ENCODE data around the gene FBXW4.

DNA sequence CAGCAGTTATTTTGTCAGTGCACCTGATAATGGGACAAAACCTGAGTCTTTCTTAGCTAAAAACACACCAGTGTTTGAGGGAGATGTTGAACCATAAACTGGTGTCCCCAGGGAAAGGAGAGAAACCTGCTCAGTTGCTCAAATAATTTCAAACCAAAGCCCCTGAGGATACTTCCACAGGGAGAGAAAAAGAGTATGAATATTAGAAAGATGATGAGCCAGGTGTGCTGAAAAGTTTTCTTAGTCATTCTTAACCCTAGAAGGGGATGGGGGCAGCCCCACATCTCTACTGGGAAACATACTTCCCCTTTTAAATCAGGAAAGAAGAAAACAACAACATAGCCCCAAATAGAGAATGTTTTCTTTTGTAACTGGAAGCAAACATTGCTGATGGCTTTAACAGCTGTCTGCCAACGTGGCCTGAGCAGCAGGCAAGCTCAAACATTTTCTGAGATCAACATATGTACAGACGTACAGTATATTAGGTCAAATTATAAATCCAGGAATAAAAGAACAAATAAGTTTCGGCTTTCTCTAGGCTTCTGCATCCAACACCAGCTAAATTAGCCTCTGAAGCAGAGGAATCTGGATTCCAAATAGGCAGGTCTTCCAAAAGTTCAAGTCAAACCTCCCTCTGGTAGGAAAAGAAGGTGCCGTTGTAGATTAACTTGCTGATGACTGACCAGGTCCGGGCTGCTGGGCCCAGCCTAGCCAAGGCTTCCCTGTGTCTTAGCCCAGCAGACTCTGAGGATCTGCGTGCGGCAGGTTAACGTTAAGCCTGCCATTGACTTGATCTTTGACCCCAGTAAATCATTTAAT, 30.5 kb upstream of the FBXW4 start:
- TF ChIP-seq, protein P1, sequence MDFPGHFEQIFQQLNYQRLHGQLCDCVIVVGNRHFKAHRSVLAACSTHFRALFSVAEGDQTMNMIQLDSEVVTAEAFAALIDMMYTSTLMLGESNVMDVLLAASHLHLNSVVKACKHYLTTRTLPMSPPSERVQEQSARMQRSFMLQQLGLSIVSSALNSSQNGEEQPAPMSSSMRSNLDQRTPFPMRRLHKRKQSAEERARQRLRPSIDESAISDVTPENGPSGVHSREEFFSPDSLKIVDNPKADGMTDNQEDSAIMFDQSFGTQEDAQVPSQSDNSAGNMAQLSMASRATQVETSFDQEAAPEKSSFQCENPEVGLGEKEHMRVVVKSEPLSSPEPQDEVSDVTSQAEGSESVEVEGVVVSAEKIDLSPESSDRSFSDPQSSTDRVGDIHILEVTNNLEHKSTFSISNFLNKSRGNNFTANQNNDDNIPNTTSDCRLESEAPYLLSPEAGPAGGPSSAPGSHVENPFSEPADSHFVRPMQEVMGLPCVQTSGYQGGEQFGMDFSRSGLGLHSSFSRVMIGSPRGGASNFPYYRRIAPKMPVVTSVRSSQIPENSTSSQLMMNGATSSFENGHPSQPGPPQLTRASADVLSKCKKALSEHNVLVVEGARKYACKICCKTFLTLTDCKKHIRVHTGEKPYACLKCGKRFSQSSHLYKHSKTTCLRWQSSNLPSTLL (IDR thresholded peaks at IDR 0.05), result no peak
- TF ChIP-seq TBL1XR1 (IDR thresholded peaks at IDR 0.05; ENCODE audit: low read length in 2 of 2), result no peak
- TF ChIP-seq SMARCB1 (IDR thresholded peaks at IDR 0.05; ENCODE audit: insufficient read length, low read depth), result no peak
- TF ChIP-seq CEBPB (tag; IDR thresholded peaks at IDR 0.05), result no peak
- TF ChIP-seq, protein P2, sequence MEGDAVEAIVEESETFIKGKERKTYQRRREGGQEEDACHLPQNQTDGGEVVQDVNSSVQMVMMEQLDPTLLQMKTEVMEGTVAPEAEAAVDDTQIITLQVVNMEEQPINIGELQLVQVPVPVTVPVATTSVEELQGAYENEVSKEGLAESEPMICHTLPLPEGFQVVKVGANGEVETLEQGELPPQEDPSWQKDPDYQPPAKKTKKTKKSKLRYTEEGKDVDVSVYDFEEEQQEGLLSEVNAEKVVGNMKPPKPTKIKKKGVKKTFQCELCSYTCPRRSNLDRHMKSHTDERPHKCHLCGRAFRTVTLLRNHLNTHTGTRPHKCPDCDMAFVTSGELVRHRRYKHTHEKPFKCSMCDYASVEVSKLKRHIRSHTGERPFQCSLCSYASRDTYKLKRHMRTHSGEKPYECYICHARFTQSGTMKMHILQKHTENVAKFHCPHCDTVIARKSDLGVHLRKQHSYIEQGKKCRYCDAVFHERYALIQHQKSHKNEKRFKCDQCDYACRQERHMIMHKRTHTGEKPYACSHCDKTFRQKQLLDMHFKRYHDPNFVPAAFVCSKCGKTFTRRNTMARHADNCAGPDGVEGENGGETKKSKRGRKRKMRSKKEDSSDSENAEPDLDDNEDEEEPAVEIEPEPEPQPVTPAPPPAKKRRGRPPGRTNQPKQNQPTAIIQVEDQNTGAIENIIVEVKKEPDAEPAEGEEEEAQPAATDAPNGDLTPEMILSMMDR (IDR thresholded peaks at IDR 0.05 in 2 of 3, conservative IDR thresholded peaks at IDR 0.05 in 1 of 3; ENCODE audit: insufficient read depth in 2 of 3, low read depth in 1 of 3, low read length in 3 of 3), result no peak
- no peak for TF ChIP-seq KAT2B (IDR thresholded peaks at IDR 0.05; ENCODE audit: low read depth, low read length)
- TF ChIP-seq, protein P3, sequence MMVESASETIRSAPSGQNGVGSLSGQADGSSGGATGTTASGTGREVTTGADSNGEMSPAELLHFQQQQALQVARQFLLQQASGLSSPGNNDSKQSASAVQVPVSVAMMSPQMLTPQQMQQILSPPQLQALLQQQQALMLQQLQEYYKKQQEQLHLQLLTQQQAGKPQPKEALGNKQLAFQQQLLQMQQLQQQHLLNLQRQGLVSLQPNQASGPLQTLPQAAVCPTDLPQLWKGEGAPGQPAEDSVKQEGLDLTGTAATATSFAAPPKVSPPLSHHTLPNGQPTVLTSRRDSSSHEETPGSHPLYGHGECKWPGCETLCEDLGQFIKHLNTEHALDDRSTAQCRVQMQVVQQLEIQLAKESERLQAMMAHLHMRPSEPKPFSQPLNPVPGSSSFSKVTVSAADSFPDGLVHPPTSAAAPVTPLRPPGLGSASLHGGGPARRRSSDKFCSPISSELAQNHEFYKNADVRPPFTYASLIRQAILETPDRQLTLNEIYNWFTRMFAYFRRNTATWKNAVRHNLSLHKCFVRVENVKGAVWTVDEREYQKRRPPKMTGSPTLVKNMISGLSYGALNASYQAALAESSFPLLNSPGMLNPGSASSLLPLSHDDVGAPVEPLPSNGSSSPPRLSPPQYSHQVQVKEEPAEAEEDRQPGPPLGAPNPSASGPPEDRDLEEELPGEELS (CRISPR knock-in tag; IDR thresholded peaks at IDR 0.05; ENCODE audit: borderline replicate concordance), result no peak

Data from K562 (cell line).